HG02943 (cell line): ENCODE results near the gene NSMCE4A.
"Not testable (repeated sequence)": the region's sequence is repeated elsewhere in the genome, so short reads cannot be mapped to it uniquely, and the experiment has no call there.

ENCODE experiments used
- ATAC-seq: cut with Tn5 transposase; IDR thresholded peaks from one replicate; pipeline ENCODE4 v1.9.1; 2021; ENCODE audit warnings: mild to moderate bottlenecking, low read depth, moderate library complexity; ENCODE audit not compliant: unreplicated experiment

Gene NSMCE4A

GRCh38 chr10:121990015-121990677, 15.1 kb upstream of the NSMCE4A start:
- no peak for ATAC-seq

GRCh38 chr10:121988361-121989324, 13.6 kb upstream of the NSMCE4A start, which contains the start of gene TACC2:
TSS of gene TACC2 (plus strand) at chr10:121989163. CDS start at chr10:122021982, 32,819 bp downstream.
- no peak for ATAC-seq

- no peak for ATAC-seq
Measured at GRCh38 chr10:121984463-121984862, 9.4 kb upstream of the NSMCE4A start.

GRCh38 chr10:121983852-121984251, 8.8 kb upstream of the NSMCE4A start:
- ATAC-seq, result no peak

- ATAC-seq, result no peak
Measured at GRCh38 chr10:121981346-121981745, 6.3 kb upstream of the NSMCE4A start.

GRCh38 chr10:121978511-121978910, 3.5 kb upstream of the NSMCE4A start:
- ATAC-seq, result no peak

GRCh38 chr10:121976607-121977006, 1.6 kb upstream of the NSMCE4A start:
- ATAC-seq, result no peak

- ATAC-seq, result no peak
Measured at GRCh38 chr10:121975295-121976086, 474 bp upstream of the NSMCE4A start.

- no peak for ATAC-seq
Measured at GRCh38 chr10:121974019-121974534, 940 bp downstream of the NSMCE4A start.

GRCh38 chr10:121969086-121969485, 5.9 kb downstream of the NSMCE4A start:
- not testable (repeated sequence) for ATAC-seq

- ATAC-seq, result no peak
Measured at GRCh38 chr10:121965996-121966395, 9.0 kb downstream of the NSMCE4A start.

- no peak for ATAC-seq
Measured at GRCh38 chr10:121961456-121961855, 13.6 kb downstream of the NSMCE4A start.

- no peak for ATAC-seq
Measured at GRCh38 chr10:121959671-121960070, 15.3 kb downstream of the NSMCE4A start.

- no peak for ATAC-seq
Measured at GRCh38 chr10:121956111-121957061, 18.6 kb downstream of the NSMCE4A start.

GRCh38 chr10:121952226-121952625, 22.8 kb downstream of the NSMCE4A start:
- no peak for ATAC-seq

GRCh38 chr10:121949451-121949850, 25.6 kb downstream of the NSMCE4A start:
- no peak for ATAC-seq

GRCh38 chr10:121949049-121949448, 26.0 kb downstream of the NSMCE4A start:
- no peak for ATAC-seq

GRCh38 chr10:121947343-121948330, 27.4 kb downstream of the NSMCE4A start:
- no peak for ATAC-seq
